Mesenchymal stem cell (in vitro differentiated cells and primary cell): ENCODE data around the gene NBDY.

Experiments
- DNase-seq: peaks from one replicate; pipeline ENCODE4 v3.0.0-alpha.2; 2013
- H2AFZ ChIP-seq: one replicate; pipeline ENCODE4 v1.6.1; 2013; ENCODE audit warnings: low read depth, mild to moderate bottlenecking, control low read depth, inconsistent platforms, low read length, moderate library complexity
- H2AK5ac ChIP-seq: 2 replicates; pipeline ENCODE4 v1.6.1; 2013; ENCODE audit warnings: low read length, moderate library complexity, mild to moderate bottlenecking, inconsistent platforms; ENCODE audit not compliant: severe bottlenecking
- H2BK120ac ChIP-seq: one replicate; pipeline ENCODE4 v1.6.1; 2013; ENCODE audit warnings: low read depth, mild to moderate bottlenecking, inconsistent platforms, low read length, moderate library complexity
- H2BK12ac ChIP-seq, 2 experiments: one replicate each; pipeline ENCODE4 v1.6.1; 2013; ENCODE audit warnings: inconsistent platforms in 2 of 2, low read length in 2 of 2, mild to moderate bottlenecking in 2 of 2, moderate library complexity in 2 of 2, control low read depth in 1 of 2
- H2BK15ac ChIP-seq: one replicate; pipeline ENCODE4 v1.6.1; 2013; ENCODE audit warnings: mild to moderate bottlenecking, low read depth, inconsistent platforms; ENCODE audit not compliant: poor library complexity, severe bottlenecking
- H2BK5ac ChIP-seq: 2 replicates; pipeline ENCODE4 v1.6.1; 2013; ENCODE audit warnings: low read depth, mild to moderate bottlenecking, low read length, control low read depth, inconsistent platforms; ENCODE audit not compliant: poor library complexity, severe bottlenecking
- H3K14ac ChIP-seq, 2 experiments: one replicate each; pipeline ENCODE4 v1.6.1; 2013; ENCODE audit warnings: inconsistent platforms in 2 of 2, low read length in 2 of 2, control low read depth in 1 of 2, mild to moderate bottlenecking in 1 of 2, moderate library complexity in 1 of 2
- H3K18ac ChIP-seq, 2 experiments: one replicate each; pipeline ENCODE4 v1.6.1; 2013; ENCODE audit warnings: inconsistent platforms in 2 of 2, low read length in 2 of 2, control low read depth in 1 of 2, low read depth in 1 of 2, mild to moderate bottlenecking in 1 of 2
- H3K23ac ChIP-seq, 2 experiments: one replicate each; pipeline ENCODE4 v1.6.1; 2013; ENCODE audit warnings: inconsistent platforms in 2 of 2, low read length in 2 of 2, mild to moderate bottlenecking in 2 of 2, moderate library complexity in 2 of 2, control low read depth in 1 of 2
- H3K27ac ChIP-seq: 2 replicates; pipeline ENCODE4 v1.5.1; 2013; ENCODE audit warnings: mild to moderate bottlenecking, moderate library complexity, low read length, control low read depth, inconsistent platforms; ENCODE audit not compliant: poor library complexity, severe bottlenecking
- H3K27me3 ChIP-seq, 2 experiments: 2 replicates each; pipeline versions ENCODE4 v1.6.1 to v1.7.0; 2013; ENCODE audit warnings: low read length in 2 of 2, mild to moderate bottlenecking in 2 of 2, moderate library complexity in 2 of 2, control low read depth in 1 of 2, inconsistent platforms in 1 of 2; ENCODE audit not compliant: control insufficient read depth in 1 of 2, insufficient read depth in 1 of 2
- H3K36me3 ChIP-seq, 2 experiments: 2 replicates each; pipeline versions ENCODE4 v1.6.1 to v1.7.0; 2013; ENCODE audit warnings: low read length in 2 of 2, control low read depth in 1 of 2, inconsistent platforms in 1 of 2, low read depth in 1 of 2, mild to moderate bottlenecking in 1 of 2; ENCODE audit not compliant: insufficient read depth in 2 of 2, control insufficient read depth in 1 of 2
- H3K4ac ChIP-seq, 2 experiments: one replicate each; pipeline ENCODE4 v1.6.1; 2013; ENCODE audit warnings: inconsistent platforms in 2 of 2, low read length in 2 of 2, mild to moderate bottlenecking in 2 of 2, moderate library complexity in 2 of 2, control low read depth in 1 of 2, low read depth in 1 of 2
- H3K4me1 ChIP-seq: 2 replicates; pipeline ENCODE4 v1.6.1; 2013; ENCODE audit warnings: low read depth, low read length, control low read depth; ENCODE audit not compliant: control insufficient read depth, insufficient read depth
- H3K4me2 ChIP-seq: 2 replicates; pipeline ENCODE4 v1.6.1; 2013; ENCODE audit warnings: low read length, mild to moderate bottlenecking, inconsistent platforms; ENCODE audit not compliant: poor library complexity, severe bottlenecking
- H3K4me3 ChIP-seq, 2 experiments: 2 replicates each; pipeline versions ENCODE4 v1.5.1 to v1.7.0; 2013; ENCODE audit warnings: low read length in 2 of 2, mild to moderate bottlenecking in 2 of 2, control low read depth in 1 of 2, low read depth in 1 of 2; ENCODE audit not compliant: insufficient read depth in 1 of 2
- H3K79me1 ChIP-seq: replicated peaks from 2 replicates; pipeline ENCODE4 v1.6.1; 2013; ENCODE audit warnings: mild to moderate bottlenecking, control low read depth, low read length, inconsistent platforms; ENCODE audit not compliant: poor library complexity, severe bottlenecking
- H3K9ac ChIP-seq: 2 replicates; pipeline ENCODE4 v1.7.0; 2013; ENCODE audit warnings: mild to moderate bottlenecking, low read length, moderate library complexity
- H3K9me3 ChIP-seq: 2 replicates; pipeline ENCODE4 v1.7.0; 2013; ENCODE audit warnings: mild to moderate bottlenecking, low read length; ENCODE audit not compliant: control insufficient read depth
- H4K8ac ChIP-seq: one replicate; pipeline ENCODE4 v1.6.1; 2013; ENCODE audit warnings: inconsistent platforms, mild to moderate bottlenecking, low read length, moderate library complexity
- H4K91ac ChIP-seq: one replicate; pipeline ENCODE4 v1.6.1; 2013; ENCODE audit warnings: mild to moderate bottlenecking, low read length, inconsistent platforms
- WGBS: methylation state at CpG from one replicate; pipeline ENCODE4 v1.1.7; 2013; ENCODE audit warnings: mixed read lengths; 5-methylcytosine and 5-hydroxymethylcytosine counted together

NBDY gene

GRCh38 chrX:56796641-56797395, 67.8 kb downstream of the NBDY start:
- Histone ChIP-seq H4K91ac (no peak overlapping the region), H3K4me3 (no peak overlapping the region), H2BK120ac (no peak overlapping the region), H2AFZ (no peak overlapping the region), H2BK5ac (no peak overlapping the region), H3K79me1 (peaks cover 27% of the 10 kb centered on the region), H3K14ac (no peak overlapping the region), H3K36me3 (peaks cover 5 to 15% of the 10 kb centered on the region in 2 experiments), H3K23ac (no peak overlapping the region), H3K9ac (no peak overlapping the region), H3K4ac (no peak overlapping the region), H2BK12ac (no peak overlapping the region), H3K4me1 (peaks cover 5% of the 10 kb centered on the region), H2AK5ac (no peak overlapping the region), H3K4me2 (no peak overlapping the region), H3K18ac (no peak overlapping the region), H2BK15ac (no peak overlapping the region), H3K9me3 (no peaks in the 10 kb centered on the region), H4K8ac (no peak overlapping the region), H3K27ac (no peak overlapping the region), H3K27me3 (peaks cover 0 to 55% of the 10 kb centered on the region in 2 experiments)
- DNase-seq, result no peak
- WGBS, result 97% methylated on average over 4 of the region's 4 CpGs

DNA sequence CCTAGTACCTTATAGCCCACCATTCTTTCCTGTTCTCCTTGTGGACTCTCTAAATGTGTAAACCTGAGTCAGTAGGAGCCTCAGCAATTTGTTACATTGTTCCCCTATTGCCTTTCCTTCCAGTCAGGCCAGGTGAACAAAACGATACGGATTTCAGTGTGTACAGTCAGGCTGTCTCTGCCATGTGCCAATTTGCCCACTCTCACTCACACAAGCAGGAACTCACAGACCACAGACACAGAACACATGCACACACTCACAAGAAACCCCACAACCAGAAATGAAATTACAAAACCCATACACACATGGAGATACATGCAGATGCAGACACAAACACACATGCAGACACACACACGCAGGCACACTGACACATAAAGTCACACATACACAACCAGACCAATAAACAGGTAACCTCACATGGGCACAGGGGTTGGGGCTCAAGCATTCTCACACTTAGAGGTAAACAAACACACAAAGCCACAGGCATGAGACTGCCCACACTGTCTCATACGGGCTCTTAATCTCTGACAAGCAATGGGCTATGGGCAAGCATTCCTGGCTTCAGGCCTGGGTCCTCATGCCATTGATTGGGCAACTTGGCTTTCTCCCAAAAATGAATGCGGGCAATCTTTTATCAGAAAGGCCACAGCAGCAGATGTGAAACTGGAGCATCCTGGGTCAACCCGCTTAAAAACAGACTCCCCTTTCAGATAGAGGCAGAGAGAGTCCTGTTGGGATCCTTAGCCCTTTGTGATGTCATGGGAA, 68.7 kb downstream of the NBDY start:
- Histone ChIP-seq H3K4me3 (no peak overlapping the region), H2BK12ac (no peak overlapping the region), H3K23ac (no peak overlapping the region), H3K9me3 (no peaks in the 10 kb centered on the region), H3K9ac (no peak overlapping the region), H2AK5ac (no peak overlapping the region), H3K27me3 (peaks cover 0 to 52% of the 10 kb centered on the region in 2 experiments), H3K4me2 (no peak overlapping the region), H3K4me1 (peaks cover 5% of the 10 kb centered on the region), H3K27ac (no peak overlapping the region), H2AFZ (no peak overlapping the region), H2BK15ac (no peak overlapping the region), H2BK120ac (no peak overlapping the region), H2BK5ac (no peak overlapping the region), H3K79me1 (peaks cover 27% of the 10 kb centered on the region), H3K36me3 (peaks cover 5 to 18% of the 10 kb centered on the region in 2 experiments), H3K4ac (no peak overlapping the region), H3K18ac (no peak overlapping the region), H3K14ac (peak overlapping the region in 1 of 2 experiments; percentile 60), H4K91ac (no peak overlapping the region), H4K8ac (no peak overlapping the region)
- WGBS, result 74% methylated on average over 6 of the region's 6 CpGs
- no peak for DNase-seq

DNA sequence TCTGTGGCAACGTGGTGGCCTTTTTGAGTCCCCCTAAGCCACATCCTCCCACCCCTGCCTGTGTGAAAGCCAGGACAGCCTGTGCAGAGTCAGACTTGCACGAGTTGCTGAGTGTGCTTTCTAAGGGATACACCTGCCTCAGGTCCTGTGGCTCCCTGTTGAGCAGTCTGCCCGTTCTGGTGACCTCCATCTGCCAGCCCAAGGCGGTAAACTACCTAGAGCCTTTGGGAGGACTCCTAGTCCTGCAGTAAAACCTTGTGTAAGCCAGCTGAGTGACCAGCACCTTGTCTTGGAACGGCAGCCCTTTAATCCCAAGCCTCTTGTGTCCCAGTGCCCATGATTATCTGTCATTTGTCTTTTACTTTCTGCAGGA, 69.3 kb downstream of the NBDY start:
- Histone ChIP-seq H3K9me3 (no peaks in the 10 kb centered on the region), H3K79me1 (peaks cover 27% of the 10 kb centered on the region), H2AFZ (no peak overlapping the region), H3K23ac (no peak overlapping the region), H3K4me2 (no peak overlapping the region), H3K14ac (no peak overlapping the region), H2BK5ac (no peak overlapping the region), H3K4me3 (no peak overlapping the region), H3K9ac (no peak overlapping the region), H3K4ac (no peak overlapping the region), H4K8ac (no peak overlapping the region), H2BK12ac (no peak overlapping the region), H2AK5ac (no peak overlapping the region), H2BK15ac (no peak overlapping the region), H3K18ac (no peak overlapping the region), H2BK120ac (no peak overlapping the region), H3K4me1 (peaks cover 5% of the 10 kb centered on the region), H3K36me3 (peaks cover 5 to 17% of the 10 kb centered on the region in 2 experiments), H3K27me3 (peaks cover 0 to 52% of the 10 kb centered on the region in 2 experiments), H3K27ac (no peak overlapping the region), H4K91ac (no peak overlapping the region)
- 93% methylated on average over 5 of the region's 5 CpGs for WGBS
- no peak for DNase-seq
